ENCODE measurements around the gene ITGA2.
"Not testable (repeated sequence)": the region's sequence is repeated elsewhere in the genome, so short reads cannot be mapped to it uniquely, and the experiment has no call there.

The ITGA2 gene

DNA sequence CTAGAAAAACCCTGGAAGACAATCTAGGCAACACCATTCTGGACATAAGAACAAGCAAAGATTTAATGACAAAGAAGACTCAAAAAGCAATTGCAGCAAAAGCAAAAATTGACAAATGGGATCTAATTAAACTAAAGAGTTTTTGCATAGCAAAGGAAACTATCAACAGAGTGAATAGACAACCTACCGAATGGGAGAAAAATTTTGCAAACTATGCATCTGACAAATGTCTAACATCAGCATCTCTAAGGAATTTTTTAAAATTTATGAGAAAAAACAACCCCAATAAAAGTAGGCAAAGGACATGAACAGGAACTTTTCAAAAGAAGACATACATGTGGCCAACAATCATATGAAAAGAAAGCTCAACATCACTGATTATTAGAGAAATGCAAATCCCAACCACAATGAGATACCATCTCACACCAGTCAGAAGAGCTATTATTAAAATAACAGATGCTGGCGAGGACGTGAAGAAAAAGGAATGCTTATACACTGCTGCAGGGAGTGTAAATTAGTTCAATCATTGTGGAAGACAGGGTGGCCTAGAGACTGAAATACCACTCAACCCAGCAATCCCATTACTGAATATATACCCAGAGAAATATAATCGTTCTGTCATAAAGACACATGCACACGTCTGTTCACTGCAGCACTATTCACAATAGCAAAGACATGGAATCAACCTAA is 116.6 kb downstream of the ITGA2 start:
- ATAC-seq: no peak
- Mint-ChIP-seq H3K4me1 (peaks cover 46% of the 10 kb centered on the region), H3K27me3 (no peaks in the 10 kb centered on the region), H3K4me3 (no peak overlapping the region), H3K9me3 (no peaks in the 10 kb centered on the region), H3K36me3 (ENCODE audit: low read depth) (peaks cover 39% of the 10 kb centered on the region), H3K27ac (no peak overlapping the region)
- DNase-seq: no peak

DNA sequence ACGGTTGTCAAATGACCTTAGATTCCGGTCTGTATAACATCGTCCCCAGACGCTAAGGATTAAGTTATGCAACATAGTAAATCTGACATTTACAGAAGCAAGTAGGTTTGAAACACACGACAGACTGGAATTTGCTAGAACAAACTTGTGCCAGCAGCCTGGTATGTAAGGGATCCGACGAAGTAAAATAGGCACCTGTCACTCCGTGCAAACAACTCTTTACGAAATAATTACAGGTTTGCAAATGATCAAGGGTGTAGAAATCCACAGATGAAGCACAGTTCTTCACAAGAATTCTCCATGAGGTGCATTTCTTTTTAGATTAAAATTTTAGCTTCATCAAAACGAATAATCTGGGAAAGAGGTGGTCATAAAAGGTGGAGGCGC is 119.9 kb downstream of the ITGA2 start:
- Mint-ChIP-seq H3K4me1 (peaks cover 51% of the 10 kb centered on the region), H3K4me3 (peak overlapping the region; percentile 93), H3K27me3 (no peaks in the 10 kb centered on the region), H3K9me3 (no peaks in the 10 kb centered on the region), H3K27ac (peak overlapping the region; percentile 92), H3K36me3 (ENCODE audit: low read depth) (peaks cover 33% of the 10 kb centered on the region)
- DNase-seq: no peak
- ATAC-seq: no peak

DNA sequence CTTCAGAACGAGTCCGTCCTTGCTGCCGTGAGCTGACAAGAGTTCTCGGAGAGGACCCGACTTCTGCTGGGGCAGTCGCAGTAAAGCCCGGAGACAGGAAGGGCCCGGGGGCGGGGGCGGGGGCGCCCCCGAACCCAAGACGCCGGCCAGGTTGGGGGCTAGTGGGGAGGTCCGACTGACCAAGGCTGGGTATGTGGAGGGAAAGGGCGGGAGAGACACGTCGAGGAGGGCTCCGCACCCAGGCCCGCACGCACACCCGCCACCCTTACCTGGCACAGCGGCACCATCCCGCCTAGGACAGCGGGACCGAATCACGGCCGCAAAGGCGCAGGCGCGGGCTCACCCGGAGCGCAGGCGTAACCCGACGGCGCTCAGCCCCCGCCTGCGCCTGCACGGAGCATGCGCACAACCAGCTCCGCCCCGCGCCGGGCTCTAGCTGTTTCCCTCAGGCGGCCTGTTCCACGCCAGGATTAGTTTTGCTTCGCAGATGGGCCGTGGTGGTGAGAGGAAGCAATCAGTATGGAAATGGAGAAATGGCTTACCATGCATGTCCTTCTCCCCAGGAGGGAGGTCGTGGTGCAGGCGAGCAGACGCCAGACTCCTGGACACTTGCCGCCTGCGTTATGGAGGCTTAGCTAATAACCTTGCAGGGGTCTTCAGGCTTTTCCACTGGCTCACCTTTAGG is 120.4 kb downstream of the ITGA2 start, which contains the start of gene MOCS2:
Gene MOCS2 (minus strand): TSS at position 315 of the 685 bp plus-strand sequence. CDS start 2,583 bp downstream, outside the sequence.
- peak within 1 kb of the TSS; percentile 92 for H3K27ac Mint-ChIP-seq
- H3K4me3 Mint-ChIP-seq: peak within 1 kb of the TSS; percentile 93
- H3K9me3 Mint-ChIP-seq: no peaks in the 10 kb centered on the region
- peak; percentile 99 for ATAC-seq
- DNase-seq: peak; percentile 92
- peaks cover 31% of the 10 kb centered on the region for H3K36me3 Mint-ChIP-seq (ENCODE audit: low read depth)
- H3K27me3 Mint-ChIP-seq: no peaks in the 10 kb centered on the region
- peaks cover 51% of the 10 kb centered on the region for H3K4me1 Mint-ChIP-seq

DNA sequence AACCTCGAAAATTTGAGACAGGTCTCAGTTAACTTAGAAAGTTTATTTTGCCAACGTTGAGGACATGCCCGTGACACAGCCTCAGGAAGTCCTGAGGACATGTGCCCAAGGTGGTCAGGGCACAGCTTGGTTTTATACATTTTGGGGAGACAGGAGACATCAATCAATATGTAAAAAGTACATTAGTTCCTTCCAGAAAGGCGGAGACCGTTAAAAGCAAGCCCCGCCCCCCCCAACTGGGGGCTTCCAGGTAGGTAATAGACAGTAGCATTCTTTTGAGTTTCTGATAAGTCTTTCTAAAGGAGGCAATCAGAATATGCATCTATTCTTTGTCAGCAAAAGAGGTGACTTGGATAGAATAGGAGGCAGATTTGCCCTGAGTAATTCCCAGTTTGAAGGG is 121.0 kb downstream of the ITGA2 start:
- H3K27me3 Mint-ChIP-seq: no peaks in the 10 kb centered on the region
- DNase-seq (peak; percentile 15), ATAC-seq (no peak)
- H3K27ac Mint-ChIP-seq: peak overlapping the region; percentile 92
- no peaks in the 10 kb centered on the region for H3K9me3 Mint-ChIP-seq
- H3K4me3 Mint-ChIP-seq: peak overlapping the region; percentile 93
- peaks cover 28% of the 10 kb centered on the region for H3K36me3 Mint-ChIP-seq (ENCODE audit: low read depth)
- peaks cover 49% of the 10 kb centered on the region for H3K4me1 Mint-ChIP-seq

DNA sequence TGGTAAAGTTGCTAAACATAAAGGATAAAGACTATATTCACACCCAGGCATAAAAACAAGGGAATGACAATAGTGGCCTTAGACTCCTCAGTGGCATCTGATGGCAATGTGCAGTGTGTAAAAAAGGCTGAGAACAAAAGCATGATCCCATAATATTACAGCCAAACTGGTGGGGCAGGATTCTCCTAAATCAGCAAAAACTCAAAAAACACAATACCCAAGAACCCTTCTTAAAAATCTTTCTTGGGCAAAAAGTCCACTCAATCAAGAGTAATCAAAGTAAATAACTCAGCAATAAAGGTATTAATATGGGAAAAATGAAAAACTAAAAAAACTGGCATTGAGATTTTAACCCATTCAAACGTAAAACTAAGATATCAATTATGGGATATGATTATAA is 122.0 kb downstream of the ITGA2 start:
- Mint-ChIP-seq H3K27ac (no peak overlapping the region), H3K9me3 (no peaks in the 10 kb centered on the region), H3K36me3 (ENCODE audit: low read depth) (peaks cover 18% of the 10 kb centered on the region), H3K4me3 (peak overlapping the region; percentile 93), H3K27me3 (no peaks in the 10 kb centered on the region), H3K4me1 (peaks cover 40% of the 10 kb centered on the region)
- ATAC-seq (no peak), DNase-seq (no peak)

DNA sequence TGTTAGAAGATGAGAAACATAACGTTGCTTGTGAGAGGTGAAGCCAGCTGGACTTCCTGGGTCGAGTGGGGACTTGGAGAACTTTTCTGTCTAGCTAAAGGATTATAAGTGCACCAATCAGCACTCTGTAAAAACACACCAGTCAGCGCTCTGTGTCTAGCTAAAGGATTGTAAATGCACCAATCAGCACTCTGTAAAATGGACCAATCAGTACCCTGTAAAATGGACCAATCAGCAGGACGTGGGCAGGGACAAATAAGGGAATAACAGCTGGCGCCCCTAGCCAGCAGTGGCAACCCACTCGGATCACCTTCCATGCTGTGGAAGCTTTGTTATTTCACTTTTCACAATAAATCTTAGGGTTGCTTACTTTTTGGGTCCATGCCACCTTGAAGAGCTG is 123.2 kb downstream of the ITGA2 start:
- not testable (repeated sequence) for H3K4me3 Mint-ChIP-seq, H3K9me3 Mint-ChIP-seq, DNase-seq, H3K27ac Mint-ChIP-seq, H3K27me3 Mint-ChIP-seq, ATAC-seq
- Mint-ChIP-seq H3K4me1 (peaks cover 32% of the 10 kb centered on the region), H3K36me3 (ENCODE audit: low read depth) (peaks cover 11% of the 10 kb centered on the region)

DNA sequence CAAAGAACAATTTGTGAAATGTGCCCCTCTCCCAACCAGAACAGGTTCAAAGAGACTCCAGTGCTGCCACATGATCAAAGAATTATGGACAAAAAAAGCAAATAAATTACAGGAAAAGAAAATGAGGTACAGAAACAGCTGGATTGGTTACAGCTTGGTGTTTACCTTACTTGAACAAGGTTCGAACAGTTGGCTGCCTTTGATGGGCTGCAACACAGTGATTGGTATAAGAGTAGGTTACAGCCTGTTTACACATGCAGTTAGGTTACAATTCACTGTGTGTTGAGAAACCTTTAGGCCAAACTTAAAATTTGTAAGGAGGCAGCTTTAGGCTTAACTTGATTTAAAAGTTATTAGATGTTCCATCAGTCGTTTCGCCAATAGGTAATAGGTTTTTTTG is 123.8 kb downstream of the ITGA2 start:
- Mint-ChIP-seq H3K4me3 (no peak overlapping the region), H3K27me3 (no peaks in the 10 kb centered on the region), H3K36me3 (ENCODE audit: low read depth) (peaks cover 11% of the 10 kb centered on the region), H3K27ac (no peak overlapping the region), H3K4me1 (peaks cover 26% of the 10 kb centered on the region), H3K9me3 (no peaks in the 10 kb centered on the region)
- DNase-seq (no peak), ATAC-seq (no peak)

DNA sequence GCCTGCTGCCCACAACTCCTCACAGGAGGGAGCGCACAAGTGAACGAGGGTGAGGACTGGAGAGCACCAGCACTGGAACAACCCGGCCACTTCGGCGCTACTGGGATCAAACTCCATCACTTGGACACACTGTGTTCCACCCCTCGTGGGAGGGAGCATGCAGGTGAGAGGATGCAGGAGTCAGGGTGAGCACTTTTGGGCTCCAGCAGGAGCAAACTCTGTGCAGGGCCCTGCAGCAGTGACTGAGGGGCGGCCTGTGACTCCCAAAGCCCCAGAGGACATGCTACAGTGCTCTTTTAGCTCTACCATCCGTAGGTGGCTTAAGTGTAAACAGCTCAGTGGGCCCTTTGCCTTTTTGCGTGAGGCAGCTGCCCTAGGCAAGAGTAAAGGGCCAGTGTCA is 124.8 kb downstream of the ITGA2 start:
- Mint-ChIP-seq H3K27ac (no peak overlapping the region), H3K4me3 (no peak overlapping the region), H3K4me1 (peaks cover 17% of the 10 kb centered on the region), H3K36me3 (ENCODE audit: low read depth) (peaks cover 11% of the 10 kb centered on the region), H3K9me3 (no peaks in the 10 kb centered on the region), H3K27me3 (no peaks in the 10 kb centered on the region)
- DNase-seq (no peak), ATAC-seq (no peak)

DNA sequence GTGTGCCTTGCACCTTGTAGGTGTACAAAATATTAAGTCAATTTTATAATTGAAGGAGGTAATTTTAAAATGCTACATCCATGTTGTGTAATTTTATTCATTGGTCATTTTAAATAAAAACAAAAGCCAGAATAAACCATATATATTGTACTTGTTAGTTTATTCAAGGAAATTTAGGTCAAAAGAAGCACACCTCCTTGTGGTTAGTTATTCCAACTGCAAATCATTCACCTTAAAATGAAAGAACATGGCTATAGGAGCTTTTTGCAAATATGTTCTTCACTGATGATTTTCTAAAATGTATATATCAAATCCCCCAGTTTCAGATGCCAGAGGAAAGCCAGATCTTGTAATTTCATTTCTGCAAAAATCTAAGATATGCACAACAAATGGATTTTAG is 125.8 kb downstream of the ITGA2 start:
- no peak overlapping the region for H3K4me3 Mint-ChIP-seq
- ATAC-seq: no peak
- no peak for DNase-seq

DNA sequence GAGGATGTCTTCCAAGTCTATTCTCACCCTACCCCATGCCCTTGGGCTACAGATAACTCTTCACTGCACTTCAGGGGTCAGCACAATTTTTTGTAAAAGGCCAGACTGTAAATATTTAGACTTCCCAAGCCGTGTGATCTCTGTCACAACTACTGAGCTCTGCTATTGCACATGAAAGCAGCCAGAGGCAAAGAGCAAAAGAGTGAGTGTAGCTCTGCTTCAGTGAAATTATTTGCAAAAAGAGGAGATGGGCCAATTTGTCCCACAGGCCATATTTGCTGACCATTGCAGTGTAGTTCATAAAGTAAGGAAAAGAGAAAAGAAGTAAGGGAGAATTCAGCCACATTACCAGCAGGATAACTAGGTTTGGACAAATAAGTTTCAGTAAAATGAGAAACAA is 127.4 kb downstream of the ITGA2 start:
- DNase-seq (no peak), ATAC-seq (no peak)
- Mint-ChIP-seq H3K9me3 (no peaks in the 10 kb centered on the region), H3K36me3 (ENCODE audit: low read depth) (peaks cover 5% of the 10 kb centered on the region), H3K4me1 (no peaks in the 10 kb centered on the region), H3K27ac (no peak overlapping the region), H3K27me3 (no peaks in the 10 kb centered on the region), H3K4me3 (no peak overlapping the region)

More for the DNA sequence above, 125.8 kb downstream of the ITGA2 start:
- H3K4me1 Mint-ChIP-seq: peaks cover 12% of the 10 kb centered on the region
- peaks cover 11% of the 10 kb centered on the region for H3K36me3 Mint-ChIP-seq (ENCODE audit: low read depth)
- H3K27me3 Mint-ChIP-seq: no peaks in the 10 kb centered on the region
- no peaks in the 10 kb centered on the region for H3K9me3 Mint-ChIP-seq
- no peak overlapping the region for H3K27ac Mint-ChIP-seq

DNA sequence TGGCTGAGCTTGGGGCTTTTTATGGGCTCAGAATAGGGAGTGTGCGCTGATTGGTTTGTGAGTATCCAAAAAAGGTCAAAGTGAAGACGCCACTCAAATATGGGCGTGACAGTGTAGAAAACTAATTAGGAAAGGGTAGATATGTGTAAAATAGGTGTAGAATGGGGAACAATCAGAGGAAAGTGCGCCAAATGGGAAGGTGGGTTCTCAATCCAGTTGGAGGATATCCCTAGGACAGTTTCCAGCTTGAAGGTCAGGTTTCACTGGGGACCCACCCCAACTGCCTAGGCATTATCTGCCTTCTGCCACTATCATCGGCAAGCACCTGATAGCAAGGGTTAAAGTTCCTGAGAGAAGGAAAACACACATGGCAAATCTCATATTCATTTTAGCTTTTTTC is 129.7 kb downstream of the ITGA2 start:
- Mint-ChIP-seq H3K9me3 (no peaks in the 10 kb centered on the region), H3K4me1 (no peaks in the 10 kb centered on the region), H3K4me3 (no peak overlapping the region), H3K27me3 (peaks cover 2% of the 10 kb centered on the region), H3K27ac (no peak overlapping the region), H3K36me3 (ENCODE audit: low read depth) (no peaks in the 10 kb centered on the region)
- ATAC-seq: no peak
- no peak for DNase-seq

DNA sequence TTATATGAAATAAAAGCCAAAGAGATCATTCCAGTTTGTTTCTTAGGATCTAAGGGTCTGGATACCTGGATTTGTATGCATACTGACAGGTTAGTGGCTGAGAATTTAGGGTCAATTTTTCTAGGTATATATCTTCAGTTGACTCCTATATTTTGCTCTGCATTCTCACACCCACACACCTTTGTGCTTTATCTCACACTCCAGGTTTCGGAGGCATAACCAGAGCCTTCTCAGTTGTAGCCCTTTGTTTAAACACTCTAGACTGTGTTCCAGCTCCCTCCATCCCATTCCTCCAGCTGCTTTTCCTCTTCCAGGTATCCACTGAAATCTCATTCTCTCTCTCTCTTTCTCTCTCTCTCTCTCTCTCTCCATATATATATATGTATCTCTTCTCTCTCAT is 131.0 kb downstream of the ITGA2 start:
- no peaks in the 10 kb centered on the region for H3K4me1 Mint-ChIP-seq
- no peak for DNase-seq
- H3K4me3 Mint-ChIP-seq: no peak overlapping the region
- H3K27ac Mint-ChIP-seq: no peak overlapping the region
- H3K36me3 Mint-ChIP-seq (ENCODE audit: low read depth): no peaks in the 10 kb centered on the region
- no peak for ATAC-seq
- H3K27me3 Mint-ChIP-seq: peaks cover 2% of the 10 kb centered on the region
- no peaks in the 10 kb centered on the region for H3K9me3 Mint-ChIP-seq

DNA sequence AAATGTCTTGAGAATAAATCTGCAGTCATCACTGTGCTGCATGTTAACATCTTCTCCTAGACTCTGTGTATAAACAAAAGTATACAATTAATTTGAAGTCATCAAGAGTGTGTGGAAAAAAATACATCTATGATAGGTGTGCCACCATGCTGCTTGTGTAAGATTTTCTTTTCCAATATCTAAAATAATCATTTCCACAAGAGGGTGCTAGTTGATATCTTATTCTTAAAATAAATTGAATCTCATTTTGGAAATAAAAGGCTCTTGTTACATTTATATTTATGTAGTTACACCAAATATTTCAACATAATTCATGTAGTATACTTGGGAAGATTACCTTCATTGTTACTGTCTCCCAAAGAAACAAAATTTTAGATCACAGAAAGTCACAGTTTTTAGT is 134.6 kb downstream of the ITGA2 start:
- Mint-ChIP-seq H3K4me3 (no peak overlapping the region), H3K9me3 (no peaks in the 10 kb centered on the region), H3K4me1 (no peaks in the 10 kb centered on the region), H3K36me3 (ENCODE audit: low read depth) (no peaks in the 10 kb centered on the region), H3K27ac (no peak overlapping the region), H3K27me3 (peaks cover 2% of the 10 kb centered on the region)
- ATAC-seq: no peak
- no peak for DNase-seq

DNA sequence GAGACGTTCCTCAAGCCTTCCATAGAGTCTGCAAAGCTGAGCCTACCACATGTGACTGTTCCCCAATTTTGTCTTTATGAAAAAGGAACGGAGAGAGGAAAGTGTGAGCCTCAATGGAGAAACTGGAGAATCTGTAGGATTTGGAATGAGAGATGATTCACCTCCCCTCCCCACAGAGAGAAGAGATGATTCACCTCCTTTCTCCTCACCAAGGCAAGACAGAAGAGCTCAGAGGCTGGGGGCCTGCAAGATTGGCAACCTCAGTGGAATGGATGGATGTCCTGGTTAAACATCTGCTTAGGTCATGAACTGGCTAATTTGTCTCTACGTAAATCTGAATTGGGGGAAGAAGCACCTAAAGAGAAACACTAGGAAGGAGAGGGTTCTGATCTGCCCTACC is 137.4 kb downstream of the ITGA2 start:
- no peak for ATAC-seq
- no peak for DNase-seq
- Mint-ChIP-seq H3K27ac (no peak overlapping the region), H3K4me3 (no peak overlapping the region), H3K4me1 (no peaks in the 10 kb centered on the region), H3K9me3 (peaks cover 4% of the 10 kb centered on the region), H3K36me3 (ENCODE audit: low read depth) (no peaks in the 10 kb centered on the region), H3K27me3 (peaks cover 2% of the 10 kb centered on the region)

DNA sequence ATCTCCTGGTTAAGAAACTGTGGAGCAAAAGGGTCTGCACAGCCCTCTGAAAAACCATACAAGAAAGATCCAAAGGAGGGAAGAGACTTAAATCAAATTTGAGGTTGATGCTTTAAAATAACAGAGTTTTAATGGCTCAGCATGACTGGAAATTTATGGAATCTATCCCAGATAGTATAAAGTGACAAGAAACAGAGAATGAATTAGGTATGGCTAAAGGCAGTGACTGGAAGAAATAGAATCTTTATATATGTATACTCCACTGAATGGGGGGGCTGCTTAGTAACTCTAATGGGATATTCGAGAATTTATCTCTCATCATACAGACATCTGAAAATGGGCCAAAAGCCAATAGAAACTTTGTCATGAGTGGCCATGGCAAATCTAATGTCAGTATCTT is 138.0 kb downstream of the ITGA2 start:
- DNase-seq (no peak), ATAC-seq (no peak)
- H3K4me3 Mint-ChIP-seq: no peak overlapping the region
- H3K9me3 Mint-ChIP-seq: peaks cover 4% of the 10 kb centered on the region
- H3K27ac Mint-ChIP-seq: no peak overlapping the region
- H3K4me1 Mint-ChIP-seq: no peaks in the 10 kb centered on the region
- H3K27me3 Mint-ChIP-seq: no peaks in the 10 kb centered on the region
- H3K36me3 Mint-ChIP-seq (ENCODE audit: low read depth): no peaks in the 10 kb centered on the region

All from activated naive CD8-positive, alpha-beta T cell treated with anti-CD3 and anti-CD28 coated beads, Interleukin-2, amount 50 U/mL, for 24 hours (primary cell).